CD4-positive, alpha-beta T cell treated with Interleukin-10 for 1 hour (primary cell): ENCODE measurements around the gene RBBP8.
"Not testable (repeated sequence)": the region's sequence is repeated elsewhere in the genome, so short reads cannot be mapped to it uniquely, and the experiment has no call there.

Experiments used
- DNase-seq: peaks from one replicate; pipeline ENCODE4 v3.0.0-alpha.2; 2020

Gene RBBP8

DNA sequence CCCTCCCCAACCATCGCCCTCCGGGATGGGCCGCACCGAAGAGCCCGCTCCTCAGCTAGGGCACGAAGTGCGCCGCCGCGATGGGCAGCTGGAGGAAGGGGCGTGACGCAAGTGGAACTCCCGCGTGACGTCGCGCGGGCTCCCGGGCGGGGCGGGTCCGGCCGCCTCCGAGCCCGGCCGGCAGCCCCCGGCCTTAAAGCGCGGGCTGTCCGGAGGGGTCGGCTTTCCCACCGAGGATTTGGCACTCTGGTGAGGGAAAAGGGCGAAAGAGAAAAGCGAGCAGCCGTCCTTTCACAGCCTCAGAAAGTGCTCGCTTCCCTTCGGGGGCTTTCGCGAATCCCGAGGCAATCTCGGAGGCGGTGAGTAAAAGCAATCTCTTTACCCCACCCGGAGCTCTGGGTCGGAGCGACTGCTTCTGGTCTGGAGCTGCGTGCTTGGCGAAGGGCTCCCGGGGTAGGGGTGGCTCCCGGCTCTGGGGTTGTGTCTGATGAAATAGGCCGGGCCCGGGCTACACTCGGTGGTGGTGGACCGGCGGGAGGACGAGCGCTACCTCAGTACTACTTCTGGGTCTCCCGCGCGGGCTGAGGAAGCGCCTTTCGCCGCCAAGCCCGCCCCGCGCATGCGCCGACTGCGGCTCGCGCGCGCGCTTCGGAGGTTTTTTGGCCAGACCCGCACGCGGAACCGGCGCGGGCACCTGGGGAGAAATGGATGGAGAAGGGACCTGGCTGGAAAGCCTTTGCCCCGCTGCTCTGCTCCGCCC lies at the start of gene RBBP8:
RBBP8 (plus strand) TSS at position 123 of the 760 bp plus-strand sequence. CDS start 3,524 bp downstream, outside the sequence.
- DNase-seq, result peak; percentile 85

DNA sequence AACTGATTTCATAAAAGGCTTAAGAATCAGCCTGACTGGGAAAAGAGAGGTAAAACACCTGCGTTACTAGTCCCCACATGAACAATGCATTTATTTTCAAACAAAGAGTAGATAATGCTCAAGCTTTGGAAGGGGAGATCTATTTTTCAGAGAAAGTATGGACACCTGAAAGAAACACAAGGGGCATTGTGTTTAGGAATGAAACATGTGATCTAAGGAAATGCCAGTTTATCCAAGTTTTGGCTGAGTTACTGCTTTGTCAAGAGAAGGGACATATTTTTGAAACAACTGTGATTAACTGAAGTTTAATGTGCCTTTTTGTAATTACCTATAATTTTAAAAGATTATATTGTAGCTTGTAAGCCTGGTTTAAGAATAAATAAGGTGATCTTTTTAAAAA lies 49.3 kb upstream of the RBBP8 start:
- no peak for DNase-seq

DNA sequence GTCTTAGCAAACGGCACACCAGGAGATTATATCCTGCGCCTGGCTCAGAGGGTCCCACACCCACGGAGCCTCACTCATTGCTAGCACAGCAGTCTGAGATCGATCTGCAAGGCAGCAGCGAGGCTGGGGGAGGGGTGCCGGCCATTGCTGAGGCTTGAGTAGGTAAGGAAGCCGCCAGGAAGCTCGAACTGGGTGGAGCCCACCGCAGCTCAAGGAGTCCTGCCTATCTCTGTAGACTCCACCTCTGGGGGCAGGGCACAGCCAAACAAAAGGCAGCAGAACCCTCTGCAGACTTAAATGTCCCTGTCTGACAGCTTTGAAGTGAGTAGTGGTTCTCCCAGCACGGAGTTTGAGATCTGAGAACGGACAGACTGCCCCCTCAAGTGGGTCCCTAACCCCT lies 47.4 kb upstream of the RBBP8 start:
- not testable (repeated sequence) for DNase-seq

DNA sequence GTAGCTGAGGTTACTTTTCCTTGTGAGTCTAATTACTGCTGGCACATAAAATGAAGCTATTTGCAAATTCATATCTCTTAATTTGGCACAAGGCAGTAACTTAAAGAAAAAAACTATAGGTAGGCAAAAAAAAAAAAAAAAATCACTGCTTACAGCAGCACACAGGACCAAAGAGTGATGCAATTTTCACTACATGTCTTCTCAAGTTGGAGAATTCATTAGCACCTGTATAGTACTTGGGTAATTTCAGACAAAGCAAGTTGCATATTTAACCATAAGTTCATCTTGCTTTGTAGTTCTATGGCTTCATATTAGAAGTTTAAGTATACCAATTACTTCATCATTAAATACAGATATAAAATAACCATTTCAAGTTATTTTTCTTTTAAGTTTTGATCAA lies 33.7 kb upstream of the RBBP8 start:
- no peak for DNase-seq

DNA sequence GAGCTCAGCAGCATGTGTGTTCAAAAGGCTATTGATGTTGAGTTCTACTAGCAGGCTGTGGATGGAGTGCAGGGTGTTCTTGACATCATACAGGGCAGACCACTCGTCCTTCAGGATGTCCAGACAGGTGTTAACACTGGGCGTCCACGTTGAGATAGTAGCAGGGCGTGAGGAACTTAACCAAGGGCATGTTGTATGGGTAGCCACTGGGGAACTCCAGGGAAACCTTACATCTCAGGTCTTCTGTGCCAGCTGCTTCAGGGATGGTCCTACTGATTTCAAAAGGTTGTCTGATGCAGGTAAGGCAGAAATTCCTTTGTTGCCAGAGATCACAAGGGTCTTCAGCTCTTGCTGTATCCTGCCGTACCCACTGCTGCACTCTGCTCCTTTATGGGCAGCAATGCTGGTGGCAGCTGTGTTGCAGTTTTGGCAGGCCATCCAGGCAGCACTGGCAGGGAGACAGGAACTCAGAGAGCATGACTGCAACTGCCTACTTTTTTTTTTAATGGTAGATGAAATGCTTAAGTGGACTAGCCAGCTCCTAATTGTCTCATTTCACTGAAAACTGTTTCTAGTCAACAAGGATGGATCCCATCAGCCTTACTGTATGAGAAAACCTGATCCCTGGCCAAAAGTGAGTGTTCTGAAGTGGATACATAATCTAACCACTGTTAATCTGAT lies 32.4 kb upstream of the RBBP8 start:
- no peak for DNase-seq

DNA sequence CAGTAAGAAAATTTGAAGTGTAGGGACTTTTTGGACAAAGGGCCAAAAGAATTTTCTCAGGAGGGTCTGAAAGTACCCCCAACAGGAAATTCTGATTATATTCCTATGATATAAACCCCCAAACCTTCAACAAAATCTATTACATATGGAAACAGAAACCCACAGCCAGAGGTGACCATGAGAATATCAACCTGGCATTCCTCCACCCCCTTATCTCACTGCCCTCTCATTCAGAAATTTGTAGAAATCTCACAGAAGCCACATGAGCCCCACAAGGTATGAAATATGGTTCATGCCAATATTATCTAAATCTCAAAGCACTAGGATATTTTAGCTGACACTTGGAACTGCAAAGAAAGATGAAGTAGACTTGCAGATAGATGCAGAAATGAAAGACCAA lies 31.0 kb upstream of the RBBP8 start:
- DNase-seq, result no peak

DNA sequence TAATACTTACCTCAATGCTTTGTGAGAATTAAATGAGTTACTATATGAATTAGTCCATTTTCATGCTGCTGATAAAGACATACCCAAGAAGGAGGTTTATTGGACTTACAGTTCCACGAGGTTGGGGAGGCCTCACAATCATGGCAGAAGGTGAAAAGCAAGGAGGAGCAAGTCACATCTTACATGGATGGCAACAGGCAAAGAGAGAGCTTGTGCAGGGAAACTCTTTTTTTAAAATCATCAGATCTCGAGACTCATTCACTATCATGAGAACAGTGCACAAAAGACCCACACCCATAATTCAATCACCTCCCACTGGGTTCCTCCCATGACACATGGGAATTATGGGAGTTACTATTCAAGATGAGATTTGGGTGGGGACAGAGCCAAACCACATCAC lies 29.9 kb upstream of the RBBP8 start:
- not testable (repeated sequence) for DNase-seq

DNA sequence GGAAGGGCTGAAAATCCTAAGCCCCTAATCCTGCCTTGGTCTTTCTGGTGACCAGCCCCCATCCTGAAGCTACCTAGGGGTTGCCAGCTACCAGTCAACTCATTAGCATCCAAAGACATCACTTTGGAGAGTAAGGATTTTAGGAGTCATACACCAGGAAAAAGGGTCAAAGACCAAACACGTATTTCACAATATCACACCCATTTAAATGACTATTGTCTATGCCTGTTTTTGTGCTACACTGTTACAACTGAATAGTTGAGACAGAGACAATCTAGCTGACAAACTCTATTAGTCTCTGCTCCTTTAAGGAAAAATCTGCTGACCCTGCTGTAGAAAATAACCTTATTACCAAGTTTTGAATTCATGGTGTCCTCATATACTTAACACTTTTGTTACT lies 21.0 kb upstream of the RBBP8 start:
- DNase-seq, result no peak

DNA sequence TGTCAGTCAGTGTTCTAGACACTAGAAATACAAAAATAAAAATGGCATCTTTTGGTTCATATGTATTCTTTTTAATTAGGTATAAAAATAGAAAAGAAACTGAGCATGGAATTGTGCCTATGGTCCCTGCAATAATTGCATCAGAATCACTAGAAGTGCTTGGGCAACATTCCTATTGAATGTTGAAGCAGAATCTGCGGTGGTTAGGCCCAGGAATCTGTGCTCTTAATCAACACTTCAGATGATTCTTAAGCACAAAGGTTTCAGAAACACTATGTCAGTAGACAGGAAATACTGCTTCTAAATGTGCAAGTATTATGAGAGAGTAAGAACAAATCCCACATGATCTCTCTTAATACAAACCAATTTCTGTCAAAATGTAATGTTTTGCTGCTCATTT lies 20.3 kb upstream of the RBBP8 start:
- DNase-seq, result no peak

DNA sequence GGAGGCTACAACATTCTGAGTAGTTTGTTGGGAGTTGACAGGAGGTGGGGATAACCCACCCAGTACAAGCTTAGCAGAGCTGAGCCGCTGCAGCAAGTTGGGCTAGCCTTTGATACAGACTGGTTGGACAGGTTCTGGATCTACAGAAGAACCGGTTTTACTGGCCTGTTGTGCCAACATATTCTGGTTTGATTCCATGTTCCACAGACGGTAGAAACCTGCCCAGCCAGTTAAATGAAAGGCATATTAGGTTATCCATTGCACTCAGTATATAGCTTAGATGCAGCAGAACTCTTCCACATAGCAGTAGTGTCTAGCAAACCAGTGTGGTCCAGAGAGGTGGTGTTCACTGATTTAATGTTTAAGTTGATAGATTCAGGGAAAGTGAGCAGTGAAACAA lies 19.3 kb upstream of the RBBP8 start:
- no peak for DNase-seq

DNA sequence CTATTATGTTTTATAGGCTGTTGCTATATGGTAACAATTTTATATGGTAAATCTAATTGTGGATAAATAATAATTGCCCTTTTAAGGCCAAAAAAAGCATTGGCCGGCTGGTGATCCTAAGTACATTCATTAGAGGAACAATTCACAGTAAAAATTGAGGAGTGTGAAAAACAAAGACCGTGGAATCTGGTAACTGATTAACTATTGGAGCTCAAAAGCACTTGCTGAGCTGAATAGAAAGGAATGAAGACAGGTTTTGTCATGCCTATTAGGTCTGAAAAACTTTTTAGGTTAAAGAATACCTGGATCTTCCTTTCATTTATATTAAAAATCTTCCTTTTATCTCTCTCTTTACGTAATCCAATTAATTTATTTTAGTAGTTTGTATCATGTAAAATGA lies 18.5 kb upstream of the RBBP8 start:
- DNase-seq, result no peak

DNA sequence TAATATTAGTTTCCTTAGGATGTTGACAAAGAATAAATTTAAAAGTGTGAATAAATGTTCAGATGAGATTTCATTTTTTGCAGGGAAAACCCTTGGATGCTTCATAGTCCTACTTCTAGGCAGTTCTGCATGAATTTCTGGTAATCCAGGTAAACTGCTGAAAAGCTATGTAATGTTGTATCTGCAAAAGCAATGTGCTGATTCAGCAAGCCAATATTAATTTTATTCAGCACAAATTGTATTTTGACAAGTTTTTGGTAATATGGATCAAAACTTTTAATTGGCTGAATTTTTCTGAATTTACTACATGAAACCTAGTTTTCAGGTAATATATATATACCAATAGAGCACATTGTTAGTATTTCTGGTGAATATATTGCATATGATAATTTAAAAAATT lies 17.8 kb upstream of the RBBP8 start:
- DNase-seq, result no peak

DNA sequence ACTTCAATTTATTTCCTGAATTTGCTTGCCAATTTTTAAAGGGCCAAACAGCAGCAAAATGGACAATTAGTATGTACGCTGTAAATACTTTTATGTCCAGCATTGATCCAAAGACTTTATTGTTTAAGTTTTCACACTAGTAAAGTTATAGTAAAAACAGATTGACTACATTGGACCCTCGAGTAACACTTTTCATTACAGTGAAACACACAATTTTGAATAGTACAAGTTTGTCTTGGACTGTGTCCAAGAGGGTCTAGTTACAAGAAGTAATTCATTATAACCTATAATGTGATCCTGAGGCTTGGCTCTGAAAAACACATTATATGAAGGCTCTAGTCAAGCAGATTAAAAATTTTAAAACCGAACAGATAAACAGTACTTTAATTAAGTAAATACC lies 11.4 kb upstream of the RBBP8 start:
- no peak for DNase-seq

DNA sequence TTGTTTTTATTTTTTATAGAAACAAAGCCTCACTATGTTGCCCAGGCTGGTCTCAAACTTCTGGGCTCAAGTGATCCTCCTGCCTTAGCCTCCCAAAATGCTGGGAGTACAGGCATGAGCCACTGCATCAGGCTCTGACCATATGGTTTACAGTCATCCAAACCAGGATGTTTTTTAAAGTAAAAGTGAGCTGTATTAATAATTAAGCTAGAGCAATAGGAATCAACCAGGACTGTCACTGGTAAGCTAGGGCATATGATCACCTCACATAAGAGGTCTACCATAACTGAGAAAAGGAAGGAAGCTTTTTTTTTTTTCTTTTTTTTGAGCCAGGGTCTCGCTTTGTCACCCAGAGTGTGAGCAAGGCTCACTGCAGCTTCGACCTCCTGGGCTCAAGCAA lies 8.5 kb upstream of the RBBP8 start:
- DNase-seq, result no peak

DNA sequence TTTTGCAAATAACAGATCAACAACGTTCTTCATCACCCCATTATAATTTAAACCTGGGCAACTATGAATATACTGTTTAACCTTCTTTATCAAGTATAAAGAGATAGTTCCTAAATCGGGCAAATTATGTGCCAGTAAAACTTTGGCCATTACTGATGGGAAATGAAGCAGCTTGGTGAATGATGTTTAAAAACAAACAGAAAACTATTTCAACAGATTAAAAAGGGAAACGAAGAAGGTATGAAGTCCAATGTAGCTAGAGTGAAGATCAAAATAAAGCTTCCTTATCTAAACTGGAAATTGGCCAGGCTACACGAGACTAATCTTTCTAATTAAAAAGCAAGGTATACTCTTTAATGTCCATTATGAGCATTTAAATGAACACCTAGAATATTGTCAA lies 6.7 kb upstream of the RBBP8 start:
- no peak for DNase-seq

DNA sequence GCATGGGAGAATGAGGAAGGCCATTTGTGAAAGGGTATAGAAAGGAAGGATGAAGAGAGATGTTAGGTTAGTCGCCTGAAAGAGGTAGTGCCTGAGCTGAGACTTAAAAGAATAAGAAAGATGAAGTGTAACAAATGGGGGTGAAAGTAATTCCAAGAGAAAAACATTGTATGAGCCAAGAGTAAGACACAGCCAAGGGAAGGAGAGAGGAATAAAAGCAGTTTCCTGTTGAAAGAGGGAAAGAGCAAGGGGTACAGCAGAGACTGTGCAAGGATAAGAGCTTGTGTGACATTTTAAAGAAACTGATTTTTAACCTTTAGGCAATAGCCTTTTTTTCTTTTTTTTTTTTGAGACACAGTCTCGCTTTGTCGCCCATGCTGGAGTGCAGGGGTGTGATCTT lies 4.8 kb upstream of the RBBP8 start:
- no peak for DNase-seq

DNA sequence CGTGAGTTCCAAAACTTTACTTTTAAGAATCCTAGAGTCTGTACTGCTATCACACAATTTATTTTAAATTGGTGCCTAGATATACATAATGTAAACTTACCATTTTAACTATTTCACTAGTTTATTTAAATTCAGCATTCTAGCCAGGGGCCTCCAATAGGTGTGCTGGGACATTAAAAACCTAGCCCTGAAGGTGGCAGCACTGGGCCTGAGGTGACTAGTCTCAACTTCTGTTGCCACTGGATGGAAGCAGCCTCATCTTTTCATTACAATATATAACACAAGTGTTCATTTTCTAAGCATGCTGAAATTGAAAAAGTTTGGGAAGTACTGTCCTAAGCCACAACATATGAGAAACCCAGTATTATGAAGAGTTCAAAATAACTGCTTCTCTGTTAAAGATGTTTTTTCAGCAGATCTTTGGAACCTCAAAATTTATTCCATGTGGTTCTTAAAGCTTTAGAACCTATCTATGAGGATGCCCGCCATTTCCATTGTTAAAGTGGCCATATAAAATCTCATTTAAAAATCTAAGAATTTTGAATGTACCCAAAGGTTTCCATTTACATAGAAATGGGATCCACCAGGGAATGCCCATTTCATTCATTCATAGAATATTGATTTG lies 2.9 kb upstream of the RBBP8 start:
- peak; percentile 84 for DNase-seq

DNA sequence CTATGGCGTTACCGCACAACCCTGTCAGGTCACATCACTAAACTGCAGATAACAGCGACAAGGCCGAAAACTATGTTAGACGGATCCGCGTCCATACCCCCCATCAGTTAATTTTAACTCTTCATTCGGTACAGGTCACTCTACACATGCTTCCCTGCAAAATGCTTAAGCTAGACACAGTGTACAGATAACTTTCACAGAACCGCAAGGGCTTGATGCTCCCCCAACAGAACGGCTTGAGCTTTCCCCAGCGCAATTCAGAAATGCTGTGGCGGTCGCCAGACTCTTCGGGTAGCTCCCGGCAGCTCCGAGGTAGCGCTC lies 283 bp upstream of the RBBP8 start:
- no peak for DNase-seq

DNA sequence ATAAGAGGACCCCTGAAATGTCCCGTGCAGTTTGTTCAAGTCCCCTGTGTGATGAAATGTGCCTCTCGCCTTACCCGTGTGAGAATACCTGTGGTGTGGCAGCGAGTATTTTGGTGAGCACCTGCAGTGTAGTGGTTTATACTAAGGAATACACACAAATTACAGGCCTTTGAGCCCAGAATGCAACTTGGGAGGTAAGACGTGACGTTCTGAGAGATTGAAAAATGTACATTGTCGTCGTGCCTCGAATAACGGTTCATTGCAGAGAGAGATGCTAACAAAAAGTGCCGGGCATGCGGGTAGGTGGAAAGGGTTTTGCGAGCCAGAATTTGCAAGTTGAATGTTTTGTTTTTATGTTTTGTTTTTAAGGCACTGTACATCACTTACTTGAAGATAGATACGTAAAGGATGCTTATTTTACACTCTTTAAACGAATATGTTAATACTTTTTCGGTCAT lies 867 bp downstream of the RBBP8 start:
- no peak for DNase-seq

DNA sequence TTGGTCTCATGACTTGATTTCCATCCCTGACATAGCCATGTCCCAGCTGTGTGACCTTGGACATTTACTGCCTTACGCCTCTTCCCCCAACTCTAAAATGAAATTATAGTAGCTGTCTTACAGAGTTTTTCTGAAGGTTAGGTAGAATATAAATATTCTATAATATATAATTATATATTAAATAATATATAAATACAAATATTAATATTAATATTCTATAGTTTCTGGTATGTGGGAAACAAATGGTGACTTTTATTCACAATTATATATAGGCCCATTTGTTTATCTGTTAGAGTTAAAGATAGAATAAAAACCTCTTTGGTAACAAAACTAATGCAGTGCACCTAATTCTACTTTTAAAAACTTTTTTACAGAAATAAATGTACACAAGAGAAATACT lies 1.7 kb downstream of the RBBP8 start:
- DNase-seq, result no peak

DNA sequence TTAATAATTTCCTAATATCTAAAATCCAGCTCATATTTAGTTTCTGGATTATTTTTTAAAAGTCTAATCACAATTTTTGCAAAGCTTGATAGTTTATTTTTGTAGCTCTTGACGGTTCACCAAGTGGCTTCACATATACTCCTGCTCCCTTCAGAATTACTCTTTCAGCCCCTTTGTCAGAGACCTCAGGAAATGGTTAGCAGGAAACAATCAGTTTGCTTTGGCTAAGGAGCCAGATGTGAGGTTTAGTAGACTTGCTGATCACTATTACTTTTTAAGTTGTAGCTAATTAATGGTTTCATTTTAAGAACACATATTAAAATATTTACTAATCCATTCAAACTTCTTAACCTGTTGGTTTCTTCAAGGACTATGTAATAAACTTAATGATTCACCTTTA lies 2.3 kb downstream of the RBBP8 start:
- peak; percentile 10 for DNase-seq

DNA sequence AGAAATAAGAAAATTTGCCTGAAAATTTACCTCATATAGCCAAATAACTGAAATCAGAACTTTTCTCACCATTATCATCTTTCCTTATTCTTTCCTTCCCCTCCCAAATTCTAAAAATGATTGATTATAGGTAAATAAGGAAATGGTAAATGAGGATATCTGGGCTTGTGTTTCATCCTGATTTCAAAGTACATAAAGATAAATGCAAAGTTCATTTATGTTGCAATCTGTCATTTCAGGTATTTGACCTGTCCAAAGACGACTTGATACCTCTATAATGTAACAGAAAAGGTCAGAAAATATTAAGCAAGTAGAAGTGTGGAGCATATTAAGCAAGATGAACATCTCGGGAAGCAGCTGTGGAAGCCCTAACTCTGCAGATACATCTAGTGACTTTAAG lies 3.4 kb downstream of the RBBP8 start:
- DNase-seq, result no peak

DNA sequence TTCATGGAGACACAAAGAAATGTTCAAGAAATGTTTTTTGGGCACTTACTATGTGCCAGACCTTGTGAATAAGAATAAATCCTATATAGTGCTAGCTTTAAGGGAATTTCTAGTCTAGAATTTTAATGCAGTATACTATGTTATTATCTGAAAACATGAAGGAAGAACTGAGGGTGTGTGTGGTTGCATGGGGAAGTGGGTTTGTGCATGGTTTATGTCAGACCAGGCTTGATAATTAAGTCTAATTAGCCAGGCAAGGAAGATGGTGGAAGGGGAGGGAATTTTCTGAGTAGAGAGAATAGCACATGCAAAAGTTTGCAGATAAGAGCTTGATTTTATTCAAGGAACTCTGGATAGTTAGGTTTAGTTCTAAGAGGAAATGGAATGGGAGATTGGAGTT lies 6.5 kb downstream of the RBBP8 start:
- DNase-seq, result no peak

DNA sequence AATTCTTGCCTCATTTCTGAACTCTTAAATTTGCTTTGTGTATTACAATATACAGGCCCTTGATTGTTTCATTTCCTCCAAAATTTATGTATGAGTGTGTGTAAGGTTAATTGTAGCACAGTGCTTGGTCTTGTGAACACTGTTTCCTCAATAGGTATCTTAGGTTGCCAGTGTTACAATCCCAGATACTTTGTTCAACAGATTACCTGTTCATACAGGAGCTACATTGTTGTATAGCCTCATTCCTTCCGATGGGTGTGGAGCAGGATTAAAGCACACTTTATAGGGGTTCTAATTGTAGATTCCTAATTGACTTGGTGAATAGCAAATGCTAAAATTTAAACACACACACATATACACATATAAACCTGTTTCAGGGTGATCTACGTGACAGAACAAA lies 10.7 kb downstream of the RBBP8 start:
- DNase-seq, result no peak
